ENCODE results near the gene SFXN3.

The SFXN3 gene

DNA sequence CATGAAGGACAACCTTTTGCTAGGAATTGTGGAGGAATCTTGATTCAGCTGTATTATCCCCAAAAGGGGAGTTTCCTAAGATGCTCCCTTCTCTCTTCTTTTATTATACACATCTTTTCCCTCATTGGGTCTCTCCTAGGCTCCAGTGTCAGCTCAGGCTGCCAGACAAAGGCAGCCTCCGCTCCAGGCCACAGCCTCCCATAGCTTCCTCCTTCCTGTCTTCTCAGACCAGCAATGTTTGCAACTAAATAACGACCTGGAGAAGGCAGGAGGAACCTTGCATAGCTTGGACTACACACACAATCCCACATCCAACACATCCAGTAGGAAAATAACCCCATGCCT lies 12.3 kb downstream of the SFXN3 start:
- Mint-ChIP-seq H3K4me1 (peaks cover 10% of the 10 kb centered on the region), H3K9me3 (no peaks in the 10 kb centered on the region), H3K36me3 (peaks cover 4% of the 10 kb centered on the region), H3K27me3 (peaks cover 12% of the 10 kb centered on the region), H3K27ac (peak overlapping the region; percentile 95), H3K4me3 (peak overlapping the region; percentile 94)
- ATAC-seq (ENCODE audit: low read depth) (no peak), DNase-seq (ENCODE audit: low spot score in 2 of 2) (no peak)

DNA sequence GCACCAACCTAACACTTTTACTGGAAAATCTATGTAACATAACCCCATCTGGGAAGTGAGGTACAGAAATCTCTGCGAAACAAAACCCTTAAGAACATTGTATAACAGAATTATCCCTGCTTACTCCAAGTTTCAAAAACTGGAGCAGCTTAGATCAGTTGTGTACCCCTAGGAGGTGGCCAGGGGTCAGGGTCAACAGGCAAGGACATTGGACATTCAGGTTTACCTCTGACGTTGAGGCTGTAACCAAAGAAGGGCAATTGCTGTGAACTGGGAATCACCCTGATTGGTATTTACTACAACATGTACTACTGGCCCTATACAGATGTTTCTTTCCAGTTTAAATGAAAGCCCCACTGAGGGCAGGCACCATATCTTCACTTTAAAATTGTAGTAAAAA lies 13.1 kb downstream of the SFXN3 start:
- DNase-seq (ENCODE audit: low spot score in 2 of 2) (no peak), ATAC-seq (ENCODE audit: low read depth) (no peak)
- H3K9me3 Mint-ChIP-seq = no peaks in the 10 kb centered on the region
- peaks cover 16% of the 10 kb centered on the region for H3K4me1 Mint-ChIP-seq
- H3K27ac Mint-ChIP-seq = no peak overlapping the region
- peaks cover 4% of the 10 kb centered on the region for H3K36me3 Mint-ChIP-seq
- H3K27me3 Mint-ChIP-seq = peaks cover 18% of the 10 kb centered on the region
- no peak overlapping the region for H3K4me3 Mint-ChIP-seq

DNA sequence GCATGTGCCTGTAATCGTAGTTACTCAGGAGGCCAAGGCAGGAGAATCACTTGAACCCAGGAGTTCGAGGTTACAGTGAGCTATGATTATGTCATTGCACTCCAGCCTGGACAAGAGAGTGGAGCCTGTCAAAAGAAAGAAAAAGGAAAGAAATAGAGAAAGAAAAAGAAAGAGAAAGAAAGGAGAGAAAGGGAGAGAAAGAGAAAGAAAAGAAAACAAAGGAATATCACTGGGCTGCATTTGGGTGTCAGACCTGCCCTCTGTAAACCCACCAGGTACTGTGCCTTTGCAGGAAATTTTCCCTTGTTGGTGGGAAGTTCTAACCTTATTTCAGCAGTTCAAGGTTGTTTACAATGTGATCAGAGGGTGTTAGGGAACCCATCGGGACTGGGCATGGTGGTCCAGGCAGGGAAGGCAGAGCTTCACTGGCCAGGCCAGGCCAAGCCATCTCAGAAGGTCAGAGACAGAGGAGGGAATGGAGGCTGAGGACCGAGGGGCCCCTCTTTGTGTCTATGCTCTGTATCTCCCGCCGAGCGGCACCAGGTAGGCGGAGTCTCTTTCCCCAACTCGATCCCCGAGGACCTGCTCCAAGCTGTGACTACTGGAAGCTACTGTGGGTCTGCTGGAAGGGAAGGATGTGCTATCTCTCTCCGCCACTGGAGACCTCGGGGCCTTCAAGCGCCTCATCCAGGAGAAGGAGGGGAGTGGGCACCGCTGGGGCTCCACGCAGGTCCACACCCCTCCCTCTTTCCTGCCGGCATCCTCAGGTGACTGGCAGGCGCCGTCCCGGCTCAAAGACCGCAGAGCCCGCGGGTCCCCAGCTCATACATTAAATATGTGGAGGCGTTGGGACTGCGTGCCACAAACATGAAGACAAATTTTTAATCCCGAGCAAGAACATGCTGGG lies 15.6 kb downstream of the SFXN3 start:
- no peak for ATAC-seq (ENCODE audit: low read depth)

DNA sequence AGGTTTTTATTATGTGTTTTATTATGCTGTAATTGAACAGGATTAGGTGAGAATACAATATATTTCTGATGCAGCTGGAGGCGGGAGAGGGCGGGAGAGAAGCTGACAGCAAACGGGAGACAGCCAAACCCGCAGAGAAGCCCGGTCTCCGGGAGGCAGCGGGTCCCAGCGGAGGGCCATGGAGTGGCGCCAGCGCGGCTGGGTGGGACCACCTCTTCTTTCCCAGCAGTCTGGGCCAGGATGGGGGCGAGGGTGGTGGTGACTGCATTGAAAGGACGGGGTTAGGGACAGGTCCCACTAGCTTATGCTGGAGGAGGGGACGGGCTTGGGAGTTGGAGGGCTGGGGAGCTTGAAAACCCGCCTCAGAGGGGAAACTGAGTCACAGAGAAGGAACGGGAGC lies 16.2 kb downstream of the SFXN3 start:
- Mint-ChIP-seq H3K9me3 (no peaks in the 10 kb centered on the region), H3K4me3 (no peak overlapping the region), H3K27me3 (peaks cover 28% of the 10 kb centered on the region), H3K36me3 (peaks cover 2% of the 10 kb centered on the region), H3K4me1 (peaks cover 19% of the 10 kb centered on the region), H3K27ac (no peak overlapping the region)
- no peak for DNase-seq (ENCODE audit: low spot score in 2 of 2)
- no peak for ATAC-seq (ENCODE audit: low read depth)

More for the DNA sequence above, 15.6 kb downstream of the SFXN3 start:
- DNase-seq (ENCODE audit: low spot score in 2 of 2) = no peak
- peaks cover 19% of the 10 kb centered on the region for H3K4me1 Mint-ChIP-seq
- peaks cover 2% of the 10 kb centered on the region for H3K36me3 Mint-ChIP-seq
- H3K27ac Mint-ChIP-seq = no peak overlapping the region
- no peak overlapping the region for H3K4me3 Mint-ChIP-seq
- H3K9me3 Mint-ChIP-seq = no peaks in the 10 kb centered on the region
- H3K27me3 Mint-ChIP-seq = peaks cover 28% of the 10 kb centered on the region

DNA sequence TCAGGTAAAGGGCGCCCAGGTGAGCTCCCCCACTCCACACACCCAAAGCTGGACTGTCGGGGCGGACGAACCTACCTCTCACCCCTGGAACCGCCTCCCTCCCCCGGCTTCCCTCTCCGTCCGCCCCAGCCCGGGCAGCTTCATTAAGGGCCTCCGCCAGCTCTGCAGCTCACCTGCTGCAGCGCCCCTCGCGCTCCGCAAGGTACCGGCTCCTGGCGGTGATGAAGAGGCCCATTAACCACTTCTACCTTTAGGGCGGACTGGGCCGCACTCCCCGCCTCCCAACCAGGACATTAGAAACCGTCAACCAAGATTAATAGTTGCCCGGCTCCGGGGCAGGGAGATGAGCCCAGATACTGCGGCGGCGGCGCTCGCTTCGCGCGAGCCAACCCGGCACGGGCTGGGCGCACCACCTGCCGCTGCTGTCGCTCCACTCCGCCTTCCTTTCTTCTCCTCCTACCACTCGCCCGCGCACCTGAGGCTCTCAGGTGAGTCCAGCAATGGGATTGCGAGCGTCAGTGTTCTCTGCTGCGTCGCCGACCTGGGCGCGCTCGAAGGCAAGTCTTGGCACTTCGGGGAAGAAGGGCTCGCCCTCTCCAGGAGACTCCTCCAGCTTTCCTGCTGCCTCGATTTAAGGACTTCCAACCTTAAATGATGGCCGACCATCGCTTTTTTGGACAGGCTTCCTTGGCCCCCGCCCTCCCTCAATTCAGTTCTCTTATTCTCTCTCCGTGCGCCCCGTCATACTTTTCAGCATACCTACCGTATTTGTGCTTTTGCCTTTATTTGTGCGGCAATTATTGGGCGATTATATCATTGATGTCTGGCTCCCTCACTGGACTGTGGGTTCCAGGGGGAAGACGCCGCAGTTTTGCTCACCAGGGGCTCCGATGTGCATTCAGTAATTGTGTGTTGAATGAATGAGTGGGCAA lies 17.2 kb downstream of the SFXN3 start:
- H3K27me3 Mint-ChIP-seq = peaks cover 28% of the 10 kb centered on the region
- peaks cover 17% of the 10 kb centered on the region for H3K4me1 Mint-ChIP-seq
- no peak overlapping the region for H3K4me3 Mint-ChIP-seq
- peaks cover 2% of the 10 kb centered on the region for H3K36me3 Mint-ChIP-seq
- no peak for ATAC-seq (ENCODE audit: low read depth)
- H3K9me3 Mint-ChIP-seq = no peaks in the 10 kb centered on the region
- H3K27ac Mint-ChIP-seq = no peak overlapping the region
- DNase-seq (ENCODE audit: low spot score in 2 of 2) = no peak

DNA sequence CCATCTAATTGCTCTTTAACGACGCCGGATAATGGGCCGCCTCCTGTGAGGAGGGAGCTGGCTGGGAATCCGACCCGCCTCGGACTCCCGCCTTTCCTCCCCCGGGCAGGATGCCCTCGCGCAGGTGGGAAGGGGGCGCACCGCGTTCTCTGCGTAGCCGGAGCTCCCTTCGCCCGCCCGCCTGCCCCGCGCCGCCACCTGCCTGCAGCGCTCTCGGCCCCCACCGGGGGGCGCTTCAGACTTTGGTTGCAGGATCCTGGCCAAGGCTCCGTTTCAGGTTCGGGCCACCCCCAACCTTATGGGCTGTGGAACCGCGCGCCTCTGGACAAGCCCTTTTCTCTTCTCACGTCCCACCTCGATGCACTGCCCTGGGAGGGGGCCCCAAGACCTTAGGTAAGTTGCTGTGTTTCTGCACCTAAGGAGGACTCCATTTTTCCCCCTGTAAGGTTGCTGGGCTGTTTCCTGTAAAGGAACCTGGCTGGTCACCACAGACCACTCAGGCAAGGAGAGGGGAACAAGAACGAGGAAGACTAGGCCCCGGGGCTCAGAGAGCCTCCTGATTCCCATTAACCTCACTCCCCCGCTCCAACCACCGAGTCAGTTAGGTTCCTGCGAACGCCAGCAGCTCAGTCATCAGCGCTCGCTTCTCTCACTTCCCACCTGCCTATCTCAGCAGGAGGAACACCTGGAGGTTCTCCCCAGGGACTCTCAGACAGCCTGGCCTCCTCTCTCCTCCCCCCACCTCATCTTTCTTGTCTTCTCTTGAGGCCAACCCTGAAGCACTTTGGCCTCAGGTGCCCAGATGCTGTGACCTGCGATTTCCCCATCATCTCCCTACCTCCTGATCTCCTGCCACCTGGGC lies 19.4 kb downstream of the SFXN3 start:
- Mint-ChIP-seq H3K27ac (no peak overlapping the region), H3K27me3 (peaks cover 28% of the 10 kb centered on the region)

DNA sequence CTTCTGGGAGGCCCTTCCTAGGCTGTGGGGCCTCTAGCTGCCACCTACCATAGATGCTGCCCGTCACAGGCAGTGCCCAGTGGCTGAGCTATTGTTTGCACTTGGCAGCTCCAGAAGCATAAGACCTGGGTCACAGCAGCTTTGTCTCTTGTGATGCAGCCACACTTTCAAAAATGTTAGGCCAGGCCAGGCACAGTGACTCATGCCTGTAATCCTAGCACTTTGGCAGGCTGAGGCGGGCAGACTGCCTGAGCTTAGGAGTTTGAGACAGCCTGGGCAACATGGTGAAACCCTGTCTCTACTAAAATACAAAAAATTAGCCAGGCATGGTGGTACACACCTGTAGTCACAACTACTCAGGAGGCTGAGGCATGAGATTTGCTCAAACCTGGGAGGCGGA lies 21.3 kb downstream of the SFXN3 start:
- H3K4me1 Mint-ChIP-seq = peaks cover 13% of the 10 kb centered on the region
- H3K36me3 Mint-ChIP-seq = no peaks in the 10 kb centered on the region
- H3K4me3 Mint-ChIP-seq = no peak overlapping the region
- H3K27me3 Mint-ChIP-seq = peaks cover 18% of the 10 kb centered on the region
- DNase-seq (ENCODE audit: low spot score in 2 of 2) (no peak), ATAC-seq (ENCODE audit: low read depth) (no peak)
- no peak overlapping the region for H3K27ac Mint-ChIP-seq
- no peaks in the 10 kb centered on the region for H3K9me3 Mint-ChIP-seq

More for the DNA sequence above, 19.4 kb downstream of the SFXN3 start:
- DNase-seq (ENCODE audit: low spot score in 2 of 2) = peak; percentile 82 to 94
- no peaks in the 10 kb centered on the region for H3K9me3 Mint-ChIP-seq
- ATAC-seq (ENCODE audit: low read depth) = peak; percentile 90
- H3K4me3 Mint-ChIP-seq = peak overlapping the region; percentile 48
- peaks cover 2% of the 10 kb centered on the region for H3K36me3 Mint-ChIP-seq
- H3K4me1 Mint-ChIP-seq = peaks cover 13% of the 10 kb centered on the region

DNA sequence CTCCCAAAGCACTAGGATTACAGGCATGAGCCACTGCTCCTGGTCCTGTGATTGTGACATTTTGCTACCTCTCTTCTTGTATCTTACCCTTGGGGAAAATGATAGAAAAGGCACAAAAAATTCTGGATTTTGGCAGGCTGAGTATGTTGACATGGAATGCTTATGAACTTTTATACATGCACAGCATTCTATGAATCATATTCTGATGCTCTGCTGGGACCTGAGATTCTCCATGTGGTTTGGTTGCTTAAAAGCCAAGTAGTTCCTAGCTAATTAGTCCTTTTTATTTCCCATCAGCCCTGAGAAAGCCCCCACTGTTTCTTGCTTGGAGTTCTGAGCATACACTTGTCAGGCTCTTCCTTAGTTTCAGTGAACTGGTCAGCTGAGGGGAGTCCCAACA lies 22.5 kb downstream of the SFXN3 start:
- ATAC-seq (ENCODE audit: low read depth) = no peak
- no peak for DNase-seq (ENCODE audit: low spot score in 2 of 2)
- Mint-ChIP-seq H3K27me3 (peaks cover 14% of the 10 kb centered on the region), H3K9me3 (no peaks in the 10 kb centered on the region), H3K4me3 (no peak overlapping the region), H3K36me3 (no peaks in the 10 kb centered on the region), H3K27ac (no peak overlapping the region), H3K4me1 (peaks cover 9% of the 10 kb centered on the region)

DNA sequence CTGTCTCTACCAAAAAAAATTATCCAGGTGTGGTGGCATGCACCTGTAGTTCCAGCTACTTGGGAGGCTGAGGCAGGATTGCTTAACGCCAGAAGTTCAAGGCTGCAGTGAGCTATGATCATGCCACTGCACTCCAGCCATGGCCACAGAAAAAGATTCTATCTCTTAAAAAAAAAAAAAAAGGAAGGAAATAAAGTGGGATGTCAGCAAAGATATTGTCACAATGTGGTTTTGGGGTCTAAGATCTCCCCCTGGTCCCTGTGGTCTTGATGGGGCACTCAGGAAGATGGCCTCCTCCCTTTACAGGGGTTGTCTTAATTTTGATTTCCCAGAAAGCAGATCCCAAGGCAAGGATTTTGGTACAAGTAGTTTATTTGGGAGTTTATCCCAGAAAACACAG lies 23.3 kb downstream of the SFXN3 start:
- no peak for DNase-seq (ENCODE audit: low spot score in 2 of 2)
- no peaks in the 10 kb centered on the region for H3K36me3 Mint-ChIP-seq
- peaks cover 6% of the 10 kb centered on the region for H3K4me1 Mint-ChIP-seq
- no peak overlapping the region for H3K27ac Mint-ChIP-seq
- H3K27me3 Mint-ChIP-seq = peaks cover 10% of the 10 kb centered on the region
- no peak for ATAC-seq (ENCODE audit: low read depth)
- H3K4me3 Mint-ChIP-seq = no peak overlapping the region
- H3K9me3 Mint-ChIP-seq = no peaks in the 10 kb centered on the region

DNA sequence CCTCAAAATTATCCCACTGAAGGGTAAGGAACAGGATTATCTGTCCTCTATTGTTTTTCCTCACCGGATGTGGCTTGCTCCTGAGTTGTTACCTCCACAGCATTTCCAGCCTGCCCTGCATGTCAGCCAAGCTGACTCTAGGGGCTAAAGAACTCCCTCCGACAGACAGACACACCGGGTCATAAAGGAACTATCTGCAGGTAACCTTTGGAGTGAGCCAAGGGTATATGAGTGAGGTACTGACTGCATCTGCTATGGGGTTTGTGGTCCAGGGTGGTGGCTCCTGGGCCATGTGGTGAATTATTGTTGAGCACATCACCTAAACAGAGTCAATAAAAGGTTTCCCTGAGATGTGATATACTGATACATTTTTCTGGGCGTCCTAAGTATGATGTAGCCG lies 23.8 kb downstream of the SFXN3 start:
- ATAC-seq (ENCODE audit: low read depth) = no peak
- H3K36me3 Mint-ChIP-seq = no peaks in the 10 kb centered on the region
- no peak for DNase-seq (ENCODE audit: low spot score in 2 of 2)
- no peaks in the 10 kb centered on the region for H3K9me3 Mint-ChIP-seq
- peaks cover 6% of the 10 kb centered on the region for H3K4me1 Mint-ChIP-seq
- H3K4me3 Mint-ChIP-seq = no peak overlapping the region
- no peak overlapping the region for H3K27ac Mint-ChIP-seq
- peaks cover 8% of the 10 kb centered on the region for H3K27me3 Mint-ChIP-seq

DNA sequence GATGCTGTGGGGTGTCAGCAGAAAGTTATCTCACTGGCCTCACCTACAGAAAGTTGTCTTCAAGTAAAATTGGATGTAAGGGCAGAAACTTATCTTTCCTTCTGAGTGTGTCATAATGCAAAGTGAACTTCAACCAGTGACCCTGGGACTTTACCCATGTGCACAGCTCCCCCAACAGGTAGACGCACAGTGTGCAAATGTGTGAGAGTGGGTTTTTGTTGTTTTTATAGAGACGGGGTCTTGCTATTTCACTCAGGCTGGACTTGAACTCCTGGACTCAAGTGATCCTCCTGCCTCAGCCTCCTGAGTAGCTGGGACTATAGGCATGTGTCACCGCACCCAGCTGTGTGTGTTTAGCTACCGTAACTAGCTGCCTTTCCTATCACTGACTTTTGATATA lies 24.4 kb downstream of the SFXN3 start:
- H3K27me3 Mint-ChIP-seq = peaks cover 6% of the 10 kb centered on the region
- ATAC-seq (ENCODE audit: low read depth) = no peak
- DNase-seq (ENCODE audit: low spot score in 2 of 2) = no peak
- no peak overlapping the region for H3K27ac Mint-ChIP-seq
- peaks cover 8% of the 10 kb centered on the region for H3K4me1 Mint-ChIP-seq
- H3K36me3 Mint-ChIP-seq = no peaks in the 10 kb centered on the region
- H3K4me3 Mint-ChIP-seq = no peak overlapping the region
- H3K9me3 Mint-ChIP-seq = no peaks in the 10 kb centered on the region

DNA sequence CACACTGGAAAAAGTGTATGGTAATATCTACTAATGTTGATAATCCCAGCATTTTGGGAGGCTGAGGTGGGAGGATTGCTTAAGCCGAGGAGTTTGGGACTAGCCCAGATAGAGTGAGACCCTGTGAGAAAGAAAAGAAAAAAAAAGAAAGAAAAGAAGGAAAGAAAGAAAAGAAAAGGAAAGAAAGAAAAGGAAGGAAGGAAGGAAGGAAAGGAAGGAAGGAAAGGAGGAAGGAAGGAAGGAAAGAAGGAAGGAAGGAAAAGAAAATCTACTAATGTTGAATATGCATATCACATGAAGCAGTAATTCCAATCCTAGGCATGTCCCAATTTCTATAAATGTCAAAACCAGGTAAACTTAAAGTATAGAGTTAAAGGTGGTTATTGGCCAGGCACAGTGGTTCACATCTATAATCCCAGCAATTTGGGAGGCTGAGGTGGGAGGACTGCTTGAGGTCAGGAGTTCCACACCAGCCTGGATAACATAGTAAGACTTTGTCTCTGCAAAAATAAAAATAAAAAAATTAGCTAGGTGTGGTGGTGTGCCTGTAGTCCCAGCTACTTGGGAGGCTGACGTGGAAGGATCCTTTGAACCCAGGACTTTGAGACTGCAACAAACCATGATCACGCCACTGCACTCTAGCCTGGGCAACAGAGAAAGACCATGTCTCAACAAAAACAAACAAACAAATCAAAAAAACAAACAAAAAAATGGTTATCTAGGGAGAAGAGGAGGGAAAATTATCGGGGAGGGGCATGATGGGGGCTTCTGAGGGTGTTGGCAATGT lies 25.5 kb downstream of the SFXN3 start:
- ATAC-seq (ENCODE audit: low read depth) = no peak
- H3K27me3 Mint-ChIP-seq = no peaks in the 10 kb centered on the region
- H3K9me3 Mint-ChIP-seq = no peaks in the 10 kb centered on the region
- peaks cover 5% of the 10 kb centered on the region for H3K4me1 Mint-ChIP-seq
- no peak overlapping the region for H3K27ac Mint-ChIP-seq
- H3K4me3 Mint-ChIP-seq = no peak overlapping the region
- DNase-seq (ENCODE audit: low spot score in 2 of 2) = no peak
- H3K36me3 Mint-ChIP-seq = no peaks in the 10 kb centered on the region

Data from memory B cell (primary cell).